Astrocyte (in vitro differentiated cells and primary cell): ENCODE data around the gene IL1R2.

Experiments used
- CTCF ChIP-seq: IDR thresholded peaks from 2 replicates; pipeline ENCODE4 v1.5.1; 2011; ENCODE audit warnings: low read depth, mild to moderate bottlenecking, inconsistent platforms, low read length, moderate library complexity; ENCODE audit not compliant: insufficient read depth
- EZH2 ChIP-seq: IDR thresholded peaks from 2 replicates; pipeline ENCODE4 v1.6.1; 2012; ENCODE audit warnings: mild to moderate bottlenecking, low read length, inconsistent platforms; ENCODE audit not compliant: insufficient read depth

DNA sequence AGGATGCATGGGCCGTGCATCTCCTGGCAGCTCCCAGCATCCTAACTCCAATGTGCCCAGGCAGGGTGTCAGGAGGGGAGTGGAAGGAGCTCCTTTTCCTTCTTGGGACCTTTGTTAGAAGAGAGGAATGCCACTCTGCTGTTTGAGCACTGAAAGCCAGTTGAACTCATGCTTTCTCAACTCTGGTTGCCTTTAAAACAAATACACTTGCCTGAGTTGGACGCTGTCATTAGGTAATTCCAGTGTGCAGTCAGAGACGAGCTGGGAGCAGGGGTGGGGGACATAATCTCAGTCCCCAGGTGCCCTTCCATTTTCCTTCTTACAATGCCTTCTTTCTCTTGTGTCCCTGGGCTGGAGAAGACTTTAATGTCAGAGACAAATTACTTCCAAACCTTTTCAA lies 44.4 kb upstream of the IL1R2 start:
- TF ChIP-seq CTCF, result no peak
- no peak for TF ChIP-seq EZH2
